ENCODE results near the gene SLC35G6. TPM values are rescaled to one million over a fixed set of nuclear protein-coding genes. Genes with fewer than 3 reads are reported as not detected.
"Not testable (repeated sequence)": the region's sequence is repeated elsewhere in the genome, so short reads cannot be mapped to it uniquely, and the experiment has no call there.

The SLC35G6 gene
- 0.08 TPM for polyA plus RNA-seq (2012; ENCODE audit: low read depth, missing spikeins)

DNA sequence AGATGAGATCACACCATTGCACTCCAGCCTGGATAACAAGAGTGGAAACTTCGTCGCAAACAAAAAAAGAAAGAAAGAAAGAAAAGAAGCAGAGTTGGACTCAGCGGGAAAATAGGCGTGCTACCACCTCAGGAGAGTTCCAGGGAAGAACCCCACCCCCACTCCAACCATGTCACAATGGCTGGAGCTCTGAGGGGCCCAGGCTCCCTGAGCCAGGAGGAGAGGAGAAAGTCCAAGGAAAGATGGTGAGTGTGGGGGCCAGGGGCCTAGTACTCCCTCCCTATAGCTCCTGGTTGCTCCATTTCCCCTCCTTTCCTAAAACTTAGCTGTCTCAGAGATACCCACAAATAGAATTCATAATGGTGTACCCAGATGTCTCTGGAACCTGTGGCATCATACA is at the start of gene SLC35G6:
Gene SLC35G6, plus strand, starts transcription at position 172 of the 400 bp plus-strand sequence. Its CDS starts 71 bp downstream, at position 243.
- FAIRE-seq; DNase-seq (ENCODE audit: insufficient read length, low spot score): not testable (repeated sequence)

DNA sequence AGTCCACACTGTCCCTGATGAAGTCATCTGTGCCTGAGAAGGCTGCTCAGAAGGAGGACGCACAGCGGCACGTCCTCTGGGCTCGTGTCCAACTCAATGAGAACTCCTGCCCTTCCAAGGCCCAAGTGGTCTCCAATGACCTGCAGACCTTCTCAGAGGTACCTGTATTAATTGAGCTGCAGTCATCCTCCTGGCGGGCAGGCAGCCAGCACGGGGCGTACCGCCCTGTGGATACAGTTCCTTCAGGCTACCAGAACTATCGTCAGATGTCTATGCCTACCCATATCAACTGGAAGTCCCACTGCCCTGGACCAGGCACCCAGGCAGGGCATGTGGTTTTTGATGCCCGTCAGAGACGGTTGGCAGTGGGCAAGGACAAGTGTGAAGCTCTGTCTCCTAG is 49.0 kb upstream of the SLC35G6 start:
- DNase-seq (ENCODE audit: insufficient read length, low spot score) (no peak), FAIRE-seq (no peak)
- TF ChIP-seq POLR2AphosphoS5 (IDR thresholded peaks at IDR 0.05; ENCODE audit: low read depth, low read length) (no peak), POU2F2 (IDR thresholded peaks at IDR 0.05; ENCODE audit: low read depth, low read length) (no peak), TAF1 (IDR thresholded peaks at IDR 0.05; ENCODE audit: low read depth, low read length) (no peak), PAX5 (IDR thresholded peaks at IDR 0.05; ENCODE audit: insufficient read depth, low read length, severe bottlenecking) (no peak), POLR2A (IDR thresholded peaks at IDR 0.05; ENCODE audit: low read depth, low read length) (no peak), SPI1 (IDR thresholded peaks at IDR 0.05; ENCODE audit: low read depth, low read length) (no peak)

DNA sequence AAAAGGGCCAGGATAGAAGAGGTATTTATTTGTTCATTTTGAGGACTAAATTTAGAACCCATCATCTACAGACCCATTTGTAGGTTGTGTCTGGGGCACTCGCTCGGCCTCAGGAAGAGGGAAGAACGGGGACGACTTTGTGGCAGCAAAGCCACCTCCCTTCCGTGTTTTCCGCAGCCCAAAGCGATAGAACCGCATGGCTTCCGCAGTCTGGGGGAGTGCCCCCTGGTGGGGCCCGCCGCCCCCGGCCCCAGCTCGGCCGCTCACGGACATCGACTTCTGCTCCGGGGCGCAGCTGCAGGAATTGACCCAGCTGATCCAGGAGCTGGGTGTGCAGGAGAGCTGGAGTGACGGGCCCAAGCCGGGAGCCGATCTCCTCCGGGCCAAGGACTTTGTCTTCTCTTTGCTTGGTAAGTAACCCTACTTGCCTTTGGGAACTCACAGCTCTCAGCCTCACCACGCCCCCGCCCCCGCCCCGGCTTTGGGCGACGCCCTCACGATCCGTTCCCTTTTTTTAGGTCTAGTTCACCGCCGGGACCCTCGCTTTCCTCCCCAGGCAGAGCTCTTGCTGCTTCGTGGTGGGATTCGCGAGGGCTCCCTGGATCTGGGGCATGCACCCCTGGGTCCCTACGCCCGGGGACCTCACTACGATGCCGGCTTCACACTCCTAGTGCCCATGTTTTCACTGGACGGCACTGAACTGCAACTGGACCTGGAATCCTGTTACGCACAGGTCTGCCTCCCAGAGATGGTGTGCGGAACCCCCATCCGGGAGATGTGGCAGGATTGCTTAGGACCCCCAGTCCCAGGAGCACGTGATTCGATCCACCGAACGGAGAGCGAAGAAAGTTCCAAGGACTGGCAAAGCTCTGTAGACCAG is 45.3 kb upstream of the SLC35G6 start:
- TF ChIP-seq POLR2A (IDR thresholded peaks at IDR 0.05; ENCODE audit: low read depth, low read length) (no peak), PAX5 (IDR thresholded peaks at IDR 0.05; ENCODE audit: insufficient read depth, low read length, severe bottlenecking) (no peak), POU2F2 (IDR thresholded peaks at IDR 0.05; ENCODE audit: low read depth, low read length) (no peak), SPI1 (IDR thresholded peaks at IDR 0.05; ENCODE audit: low read depth, low read length) (0 out of 2 replicates have a peak, but pooled peaks have one; percentile 3), TAF1 (IDR thresholded peaks at IDR 0.05; ENCODE audit: low read depth, low read length) (no peak), POLR2AphosphoS5 (IDR thresholded peaks at IDR 0.05; ENCODE audit: low read depth, low read length) (no peak)
- DNase-seq (ENCODE audit: insufficient read length, low spot score) = no peak
- no peak for FAIRE-seq

DNA sequence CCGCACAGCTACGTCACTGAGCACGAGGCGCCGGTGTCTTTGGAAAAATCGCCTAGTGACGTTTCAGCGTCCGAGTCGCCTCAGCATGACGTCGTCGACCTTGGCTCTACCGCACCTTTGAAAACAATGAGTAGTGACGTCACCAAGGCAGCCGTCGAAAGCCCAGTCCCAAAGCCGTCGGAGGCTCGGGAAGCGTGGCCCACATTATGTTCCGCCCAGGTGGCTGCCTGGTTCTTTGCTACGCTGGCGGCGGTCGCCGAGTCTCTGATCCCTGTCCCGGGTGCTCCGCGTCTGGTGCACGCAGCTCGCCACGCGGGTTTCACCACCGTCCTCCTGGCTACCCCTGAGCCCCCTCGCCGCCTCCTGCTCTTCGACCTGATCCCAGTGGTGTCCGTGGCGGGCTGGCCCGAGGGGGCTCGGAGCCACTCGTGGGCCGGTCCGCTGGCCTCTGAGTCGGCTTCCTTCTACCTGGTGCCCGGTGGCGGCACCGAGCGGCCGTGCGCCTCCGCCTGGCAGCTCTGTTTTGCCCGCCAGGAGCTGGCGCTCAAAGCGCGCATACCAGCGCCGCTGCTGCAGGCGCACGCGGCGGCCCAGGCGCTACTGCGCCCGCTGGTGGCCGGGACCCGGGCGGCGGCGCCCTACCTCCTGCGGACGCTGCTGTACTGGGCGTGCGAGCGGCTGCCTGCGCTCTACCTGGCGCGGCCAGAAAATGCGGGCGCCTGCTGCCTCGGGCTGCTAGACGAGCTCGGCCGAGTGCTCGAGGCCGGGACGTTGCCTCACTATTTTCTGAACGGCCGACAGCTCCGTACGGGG is 44.5 kb upstream of the SLC35G6 start:
- TF ChIP-seq POLR2AphosphoS5 (IDR thresholded peaks at IDR 0.05; ENCODE audit: low read depth, low read length) (no peak), PAX5 (IDR thresholded peaks at IDR 0.05; ENCODE audit: insufficient read depth, low read length, severe bottlenecking) (peak; percentile 12)
- no peak for FAIRE-seq
- peak; percentile 58 for DNase-seq (ENCODE audit: insufficient read length, low spot score)

DNA sequence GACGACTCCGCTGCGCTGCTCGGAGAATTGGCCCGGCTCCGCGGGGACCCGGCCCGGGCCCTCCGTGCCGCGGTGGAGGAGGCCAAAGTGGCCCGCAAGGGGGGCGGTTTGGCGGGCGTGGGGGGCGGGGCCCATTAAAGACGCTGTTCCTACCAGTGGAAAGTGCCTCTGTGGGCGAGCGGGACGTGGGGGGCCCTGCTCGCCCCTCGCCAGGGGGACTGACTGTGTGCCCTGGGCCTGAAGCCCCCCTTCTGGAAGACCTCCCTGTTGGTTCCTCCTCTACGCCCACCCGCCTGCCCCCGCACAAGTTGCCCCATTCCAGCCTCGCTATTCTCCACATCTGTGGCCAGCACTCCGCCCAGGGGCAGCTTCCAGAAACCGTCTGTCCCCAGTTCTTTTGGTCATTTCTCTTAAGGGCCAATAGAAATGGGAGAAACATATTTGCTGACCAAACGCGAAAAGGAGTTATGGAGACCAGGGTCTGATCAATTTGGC is 43.8 kb upstream of the SLC35G6 start:
- no peak for DNase-seq (ENCODE audit: insufficient read length, low spot score)
- FAIRE-seq = peak; percentile 38

DNA sequence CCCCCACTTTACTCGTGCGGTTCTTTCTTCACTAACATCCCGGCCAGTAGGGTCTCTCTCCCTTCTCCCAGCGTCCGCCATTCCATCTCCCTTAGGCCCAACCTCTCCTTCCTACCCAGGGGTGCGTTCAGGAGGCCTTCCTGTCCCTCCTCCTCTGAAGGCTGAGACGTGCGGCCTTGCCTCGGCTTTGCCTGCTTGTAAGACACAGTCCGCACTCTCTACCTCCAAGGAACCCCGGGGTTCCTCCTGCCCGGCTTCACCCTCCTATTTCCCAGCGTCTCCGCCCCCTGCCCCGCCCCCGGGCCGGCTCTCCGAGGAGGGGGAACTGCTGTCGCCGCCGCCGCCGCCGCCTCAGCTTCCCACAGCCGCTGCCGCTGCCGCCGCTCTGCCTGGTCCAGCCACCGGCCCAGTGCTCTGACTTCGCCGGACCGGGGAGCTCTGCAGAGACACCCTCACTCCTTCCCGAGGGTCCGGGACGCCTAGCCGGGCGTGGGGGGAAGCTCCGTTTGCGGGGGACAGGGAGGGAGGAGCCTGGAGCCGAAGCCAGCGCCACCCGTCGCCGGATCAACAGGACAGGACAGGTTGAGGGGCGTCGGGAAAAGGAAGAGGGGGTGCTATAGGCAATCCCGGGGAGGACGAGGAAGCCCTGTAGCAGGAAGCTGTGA is 43.2 kb upstream of the SLC35G6 start:
- DNase-seq (ENCODE audit: insufficient read length, low spot score) (no peak), FAIRE-seq (peak; percentile 54)
- TF ChIP-seq POLR2AphosphoS5 (IDR thresholded peaks at IDR 0.05; ENCODE audit: low read depth, low read length) = no peak
- no peak for TF ChIP-seq SPI1 (IDR thresholded peaks at IDR 0.05; ENCODE audit: low read depth, low read length)
- no peak for TF ChIP-seq POU2F2 (IDR thresholded peaks at IDR 0.05; ENCODE audit: low read depth, low read length)
- no peak for TF ChIP-seq POLR2A (IDR thresholded peaks at IDR 0.05; ENCODE audit: low read depth, low read length)
- no peak for TF ChIP-seq PAX5 (IDR thresholded peaks at IDR 0.05; ENCODE audit: insufficient read depth, low read length, severe bottlenecking)
- no peak for TF ChIP-seq TAF1 (IDR thresholded peaks at IDR 0.05; ENCODE audit: low read depth, low read length)

More for the DNA sequence above, 43.8 kb upstream of the SLC35G6 start:
- TF ChIP-seq POLR2A (IDR thresholded peaks at IDR 0.05; ENCODE audit: low read depth, low read length) (no peak), SPI1 (IDR thresholded peaks at IDR 0.05; ENCODE audit: low read depth, low read length) (no peak), PAX5 (IDR thresholded peaks at IDR 0.05; ENCODE audit: insufficient read depth, low read length, severe bottlenecking) (no peak), POLR2AphosphoS5 (IDR thresholded peaks at IDR 0.05; ENCODE audit: low read depth, low read length) (no peak), POU2F2 (IDR thresholded peaks at IDR 0.05; ENCODE audit: low read depth, low read length) (no peak)

DNA sequence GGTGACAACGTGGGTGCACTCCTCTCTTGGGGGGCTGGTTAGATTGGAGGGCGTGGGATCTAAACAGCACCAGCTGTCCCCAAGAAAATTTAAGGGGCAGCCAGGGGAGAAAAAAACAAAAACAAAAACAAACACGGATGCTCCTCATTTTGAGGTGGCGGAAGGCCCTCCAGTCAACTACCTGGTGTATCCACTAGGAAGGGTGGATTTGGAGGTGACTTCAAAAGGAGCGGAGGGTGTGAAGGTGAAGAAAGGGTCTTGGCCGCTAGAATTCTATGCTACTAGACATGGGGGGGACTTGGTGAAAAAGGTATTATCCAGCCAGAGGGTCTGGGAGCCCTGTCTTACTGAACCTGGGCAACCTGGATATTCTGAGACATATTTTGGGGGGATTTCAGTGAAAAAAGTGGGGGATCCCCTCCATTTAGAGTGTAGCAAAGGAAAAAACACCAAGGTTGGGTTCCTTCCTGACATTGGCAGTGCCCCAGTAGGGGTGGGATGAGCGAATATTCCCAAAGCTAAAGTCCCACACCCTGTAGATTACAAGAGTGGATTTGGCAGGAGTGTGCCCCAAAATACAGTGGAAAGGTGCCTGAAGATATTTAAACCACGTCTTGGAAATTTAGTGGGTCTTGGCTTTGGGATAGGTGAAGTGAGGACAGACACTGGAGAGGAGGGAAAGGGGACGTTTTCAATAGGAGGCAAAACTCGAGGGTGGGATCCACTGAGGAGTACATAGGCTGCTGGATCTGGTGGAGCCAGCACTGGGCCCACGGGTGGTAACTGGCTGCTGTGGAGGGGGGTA is 42.4 kb upstream of the SLC35G6 start:
- TF ChIP-seq POU2F2 (IDR thresholded peaks at IDR 0.05; ENCODE audit: low read depth, low read length) = no peak
- TF ChIP-seq SPI1 (IDR thresholded peaks at IDR 0.05; ENCODE audit: low read depth, low read length) = no peak
- TF ChIP-seq POLR2A (IDR thresholded peaks at IDR 0.05; ENCODE audit: low read depth, low read length) = no peak
- TF ChIP-seq PAX5 (IDR thresholded peaks at IDR 0.05; ENCODE audit: insufficient read depth, low read length, severe bottlenecking) = no peak
- TF ChIP-seq POLR2AphosphoS5 (IDR thresholded peaks at IDR 0.05; ENCODE audit: low read depth, low read length) = no peak
- no peak for TF ChIP-seq TAF1 (IDR thresholded peaks at IDR 0.05; ENCODE audit: low read depth, low read length)
- DNase-seq (ENCODE audit: insufficient read length, low spot score) (no peak), FAIRE-seq (peak; percentile 54)

DNA sequence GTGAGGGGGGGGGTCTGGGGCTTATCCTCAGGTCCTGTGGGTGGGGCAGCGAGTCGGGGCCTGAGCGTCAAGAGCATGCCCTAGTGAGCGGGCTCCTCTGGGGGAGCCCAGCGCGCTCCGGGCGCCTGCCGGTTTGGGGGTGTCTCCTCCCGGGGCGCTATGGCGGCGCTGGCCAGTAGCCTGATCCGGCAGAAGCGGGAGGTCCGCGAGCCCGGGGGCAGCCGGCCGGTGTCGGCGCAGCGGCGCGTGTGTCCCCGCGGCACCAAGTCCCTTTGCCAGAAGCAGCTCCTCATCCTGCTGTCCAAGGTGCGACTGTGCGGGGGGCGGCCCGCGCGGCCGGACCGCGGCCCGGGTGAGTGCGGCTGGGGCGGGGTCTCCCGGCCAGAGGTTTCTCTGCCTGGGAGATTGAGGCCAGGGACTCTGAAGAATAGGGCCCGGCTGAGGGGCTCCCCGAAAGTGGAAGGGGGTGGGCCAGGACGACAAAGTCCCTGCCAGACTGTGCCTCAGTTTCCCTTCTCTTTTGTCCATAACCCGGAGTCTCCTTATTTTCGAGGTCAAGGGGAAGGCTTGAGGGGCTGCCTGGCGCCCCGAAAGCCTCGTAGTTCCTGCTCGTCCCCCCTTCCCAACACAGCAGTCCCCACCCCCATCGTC is 41.7 kb upstream of the SLC35G6 start, which contains the start of gene FGF11:
Gene FGF11, plus strand, starts transcription at position 51 of the 651 bp plus-strand sequence. Its CDS starts 109 bp downstream, at position 160.
- FAIRE-seq = peak; percentile 41
- no peak for DNase-seq (ENCODE audit: insufficient read length, low spot score)

More for the DNA sequence above, 41.7 kb upstream of the SLC35G6 start, which contains the start of gene FGF11:
- no peak; the same call in 1 of the 2 replicates for TF ChIP-seq TAF1 (IDR thresholded peaks at IDR 0.05; ENCODE audit: low read depth, low read length)
- TF ChIP-seq POLR2AphosphoS5 (IDR thresholded peaks at IDR 0.05; ENCODE audit: low read depth, low read length) = no peak
- no peak for TF ChIP-seq POU2F2 (IDR thresholded peaks at IDR 0.05; ENCODE audit: low read depth, low read length)
- no peak for TF ChIP-seq POLR2A (IDR thresholded peaks at IDR 0.05; ENCODE audit: low read depth, low read length)
- no peak for TF ChIP-seq SPI1 (IDR thresholded peaks at IDR 0.05; ENCODE audit: low read depth, low read length)
- TF ChIP-seq PAX5 (IDR thresholded peaks at IDR 0.05; ENCODE audit: insufficient read depth, low read length, severe bottlenecking) = no peak
